Activated naive CD4-positive, alpha-beta T cell treated with anti-CD3 and anti-CD28 coated beads for 36 hours (primary cell): Measurements from ENCODE around the gene MEPE. TPM values are rescaled to one million over a fixed set of nuclear protein-coding genes. Genes with fewer than 3 reads are reported as not detected.
A peak's percentile ranks its signal among the peaks of the same experiment; 100 is the strongest.
"Not testable (repeated sequence)": the region's sequence is repeated elsewhere in the genome, so short reads cannot be mapped to it uniquely, and the experiment has no call there.

Experiments used
- CTCF ChIA-PET: fragments of 350-600 bp; sonication (Branson Sonifier 250); formaldehyde crosslinking; loops from one replicate; lab custom pipeline; 2021; ENCODE audit warnings: antibody characterized with exemption; lab: Charles Lee
- DNase-seq: peaks from one replicate; pipeline ENCODE4 v3.0.0-alpha.2; 2020
- H3K27ac Mint-ChIP-seq: one replicate; pipeline ENCODE4 v1.8.0; 2021; ENCODE audit warnings: mild to moderate bottlenecking, mixed read lengths
- H3K27me3 Mint-ChIP-seq: one replicate; pipeline ENCODE4 v1.8.0; 2021; ENCODE audit warnings: low read depth, mixed read lengths
- H3K36me3 Mint-ChIP-seq: one replicate; pipeline ENCODE4 v1.8.0; 2021; ENCODE audit warnings: low read depth, mixed read lengths
- H3K4me1 Mint-ChIP-seq: one replicate; pipeline ENCODE4 v1.8.0; 2021; ENCODE audit warnings: low read depth, mixed read lengths
- H3K4me3 Mint-ChIP-seq: one replicate; pipeline ENCODE4 v1.8.0; 2021; ENCODE audit warnings: mild to moderate bottlenecking, moderate library complexity, mixed read lengths
- H3K9me3 Mint-ChIP-seq: one replicate; pipeline ENCODE4 v1.8.0; 2021; ENCODE audit warnings: mixed read lengths
- intact Hi-C: fragments of 100-400 bp; cut with micrococcal nuclease; formaldehyde crosslinking; loops from one replicate; pipeline ENCODE4 v1.15.1; 2023
- total RNA-seq, 2 experiments: library from RNA; stranded (reverse); gene quantifications; one replicate each; pipeline ENCODE4 v1.2.3, GENCODE V29; 2021

The MEPE gene
- total RNA-seq, 2 experiments from 2014 or later: not detected

GRCh38 chr4:87890753-87891152 lies 58.0 kb downstream of the MEPE start:
- intact Hi-C loops, H3K4me3 Mint-ChIP-seq, H3K27ac Mint-ChIP-seq, CTCF ChIA-PET, H3K9me3 Mint-ChIP-seq, DNase-seq, H3K4me1 Mint-ChIP-seq, H3K36me3 Mint-ChIP-seq: not testable (repeated sequence)
- H3K27me3 Mint-ChIP-seq: peaks cover 29% of the 10 kb centered on the region

GRCh38 chr4:87895964-87896621 lies 63.3 kb downstream of the MEPE start:
- peaks cover 2% of the 10 kb centered on the region for H3K9me3 Mint-ChIP-seq

More at GRCh38 chr4:87895964-87896621, 63.3 kb downstream of the MEPE start:
- Mint-ChIP-seq H3K4me1 (peaks cover 14% of the 10 kb centered on the region), H3K36me3 (no peaks in the 10 kb centered on the region), H3K27me3 (peaks cover 37% of the 10 kb centered on the region), H3K4me3 (no peak overlapping the region), H3K27ac (peak overlapping the region; percentile 31)
- DNase-seq: peak; percentile 36
- CTCF ChIA-PET: interaction anchor here (0.8 to 1.0 kb wide), 2 partner anchors 47 to 78 kb away, joined by 3 read pairs; no protein-coding TSS in a partner anchor
- intact Hi-C loops: no loop called here

Other genes with a start within 250 kb of the MEPE start
- not detected for gene DSPP, start 224.4 kb upstream of the MEPE start, total RNA-seq
- not detected for gene DMP1, start 182.7 kb upstream of the MEPE start, total RNA-seq
- gene IBSP, start 33.4 kb upstream of the MEPE start, total RNA-seq: not detected
- gene SPP1, start 142.7 kb downstream of the MEPE start, total RNA-seq: not detected
- gene PKD2, start 174.7 kb downstream of the MEPE start, total RNA-seq: 1 to 10 TPM; 1.7 to 1.9 TPM